HL-60 (cell line): ENCODE measurements around the gene ARHGEF11.

ENCODE experiments used
- DNase-seq, 2 experiments: peaks; one replicate each; pipeline ENCODE4 v3.0.0-alpha.2; 2010 to 2020; ENCODE audit warnings: low read depth in 1 of 2, low spot score in 1 of 2
- H3K27ac ChIP-seq: fragments of 250-450 bp; sonication (Bioruptor Pico); replicated peaks from 2 replicates; pipeline ENCODE4 v1.5.1; 2020; ENCODE audit warnings: mild to moderate bottlenecking, moderate library complexity
- H3K27me3 ChIP-seq: fragments of 250-450 bp; sonication (Bioruptor Pico); 2 replicates; pipeline ENCODE4 v1.5.1; 2021; ENCODE audit warnings: mild to moderate bottlenecking, moderate library complexity; ENCODE audit not compliant: insufficient read depth, poor library complexity, severe bottlenecking
- H3K4me3 ChIP-seq: replicated peaks from 2 replicates; pipeline ENCODE4 v1.5.1; 2011; ENCODE audit warnings: mild to moderate bottlenecking, control low read depth, low read length; ENCODE audit not compliant: insufficient read depth
- GABPA ChIP-seq: IDR thresholded peaks from 2 replicates; pipeline ENCODE4 v1.6.1; 2012; ENCODE audit warnings: low read depth
- POLR2AphosphoS5 ChIP-seq: IDR thresholded peaks from 2 replicates; pipeline ENCODE4 v1.6.1; 2012; ENCODE audit warnings: low read depth
- SPI1 ChIP-seq: IDR thresholded peaks from 2 replicates; pipeline ENCODE4 v1.6.1; 2012; ENCODE audit warnings: low read depth, mild to moderate bottlenecking, borderline replicate concordance
- TF ChIP-seq, protein P1 (sequence below): IDR thresholded peaks from one replicate; pipeline ENCODE4 v1.5.1; 2011; ENCODE audit warnings: low read length, control low read depth, inconsistent platforms; ENCODE audit not compliant: insufficient read depth
- TF ChIP-seq, protein P2 (sequence below): IDR thresholded peaks from 2 replicates; pipeline ENCODE4 v1.6.1; 2012; ENCODE audit warnings: low read depth; ENCODE audit not compliant: insufficient replicate concordance

ARHGEF11 gene

DNA sequence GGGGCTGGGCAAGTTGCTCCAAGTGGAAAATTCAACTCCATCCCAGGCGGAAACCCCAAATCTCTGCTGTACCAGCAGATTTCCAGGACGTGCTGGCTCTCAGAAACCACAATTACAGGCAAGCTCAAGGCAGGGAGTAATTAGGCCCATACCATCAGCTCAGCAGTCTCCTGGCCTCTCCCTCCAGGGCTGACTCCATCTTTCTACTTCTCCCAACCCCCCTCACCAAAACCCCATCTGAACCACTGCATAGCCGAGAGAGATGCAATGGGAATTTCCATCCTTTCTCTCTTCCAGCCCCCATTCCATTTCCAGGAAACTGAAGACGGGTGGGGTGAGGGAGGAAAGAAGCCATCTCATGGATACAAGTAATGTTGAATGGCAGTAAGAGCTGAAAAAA lies 41.2 kb downstream of the ARHGEF11 start:
- Histone ChIP-seq H3K27me3 (no peaks in the 10 kb centered on the region), H3K27ac (no peak overlapping the region), H3K4me3 (no peak overlapping the region)
- TF ChIP-seq, protein P1, sequence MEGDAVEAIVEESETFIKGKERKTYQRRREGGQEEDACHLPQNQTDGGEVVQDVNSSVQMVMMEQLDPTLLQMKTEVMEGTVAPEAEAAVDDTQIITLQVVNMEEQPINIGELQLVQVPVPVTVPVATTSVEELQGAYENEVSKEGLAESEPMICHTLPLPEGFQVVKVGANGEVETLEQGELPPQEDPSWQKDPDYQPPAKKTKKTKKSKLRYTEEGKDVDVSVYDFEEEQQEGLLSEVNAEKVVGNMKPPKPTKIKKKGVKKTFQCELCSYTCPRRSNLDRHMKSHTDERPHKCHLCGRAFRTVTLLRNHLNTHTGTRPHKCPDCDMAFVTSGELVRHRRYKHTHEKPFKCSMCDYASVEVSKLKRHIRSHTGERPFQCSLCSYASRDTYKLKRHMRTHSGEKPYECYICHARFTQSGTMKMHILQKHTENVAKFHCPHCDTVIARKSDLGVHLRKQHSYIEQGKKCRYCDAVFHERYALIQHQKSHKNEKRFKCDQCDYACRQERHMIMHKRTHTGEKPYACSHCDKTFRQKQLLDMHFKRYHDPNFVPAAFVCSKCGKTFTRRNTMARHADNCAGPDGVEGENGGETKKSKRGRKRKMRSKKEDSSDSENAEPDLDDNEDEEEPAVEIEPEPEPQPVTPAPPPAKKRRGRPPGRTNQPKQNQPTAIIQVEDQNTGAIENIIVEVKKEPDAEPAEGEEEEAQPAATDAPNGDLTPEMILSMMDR, result no peak
- TF ChIP-seq SPI1, result no peak
- TF ChIP-seq GABPA, result no peak
- TF ChIP-seq, protein P2, sequence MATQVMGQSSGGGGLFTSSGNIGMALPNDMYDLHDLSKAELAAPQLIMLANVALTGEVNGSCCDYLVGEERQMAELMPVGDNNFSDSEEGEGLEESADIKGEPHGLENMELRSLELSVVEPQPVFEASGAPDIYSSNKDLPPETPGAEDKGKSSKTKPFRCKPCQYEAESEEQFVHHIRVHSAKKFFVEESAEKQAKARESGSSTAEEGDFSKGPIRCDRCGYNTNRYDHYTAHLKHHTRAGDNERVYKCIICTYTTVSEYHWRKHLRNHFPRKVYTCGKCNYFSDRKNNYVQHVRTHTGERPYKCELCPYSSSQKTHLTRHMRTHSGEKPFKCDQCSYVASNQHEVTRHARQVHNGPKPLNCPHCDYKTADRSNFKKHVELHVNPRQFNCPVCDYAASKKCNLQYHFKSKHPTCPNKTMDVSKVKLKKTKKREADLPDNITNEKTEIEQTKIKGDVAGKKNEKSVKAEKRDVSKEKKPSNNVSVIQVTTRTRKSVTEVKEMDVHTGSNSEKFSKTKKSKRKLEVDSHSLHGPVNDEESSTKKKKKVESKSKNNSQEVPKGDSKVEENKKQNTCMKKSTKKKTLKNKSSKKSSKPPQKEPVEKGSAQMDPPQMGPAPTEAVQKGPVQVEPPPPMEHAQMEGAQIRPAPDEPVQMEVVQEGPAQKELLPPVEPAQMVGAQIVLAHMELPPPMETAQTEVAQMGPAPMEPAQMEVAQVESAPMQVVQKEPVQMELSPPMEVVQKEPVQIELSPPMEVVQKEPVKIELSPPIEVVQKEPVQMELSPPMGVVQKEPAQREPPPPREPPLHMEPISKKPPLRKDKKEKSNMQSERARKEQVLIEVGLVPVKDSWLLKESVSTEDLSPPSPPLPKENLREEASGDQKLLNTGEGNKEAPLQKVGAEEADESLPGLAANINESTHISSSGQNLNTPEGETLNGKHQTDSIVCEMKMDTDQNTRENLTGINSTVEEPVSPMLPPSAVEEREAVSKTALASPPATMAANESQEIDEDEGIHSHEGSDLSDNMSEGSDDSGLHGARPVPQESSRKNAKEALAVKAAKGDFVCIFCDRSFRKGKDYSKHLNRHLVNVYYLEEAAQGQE, result no peak
- no peak for TF ChIP-seq POLR2AphosphoS5
- DNase-seq, result no peak

DNA sequence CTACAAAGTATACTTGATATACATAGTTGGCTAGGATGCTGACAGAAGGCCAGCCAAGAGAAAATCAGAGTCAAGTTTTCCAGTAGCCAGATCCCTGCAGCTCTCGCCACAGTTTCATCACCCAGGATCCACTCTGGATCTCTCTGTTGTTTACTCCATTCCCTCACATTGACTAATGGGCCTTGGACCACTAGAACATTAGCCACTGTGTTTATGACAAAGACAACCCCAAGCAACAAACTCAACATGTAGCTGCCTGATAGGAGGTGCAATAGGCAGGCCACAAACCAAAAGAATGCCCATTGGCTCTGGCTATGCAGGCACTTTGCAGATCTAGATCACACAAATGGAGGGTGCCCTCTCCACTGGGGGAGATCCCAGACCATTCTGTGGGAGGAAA lies 44.2 kb downstream of the ARHGEF11 start:
- Histone ChIP-seq H3K27me3 (no peaks in the 10 kb centered on the region), H3K27ac (no peak overlapping the region), H3K4me3 (no peak overlapping the region)
- TF ChIP-seq, protein P2, result no peak
- TF ChIP-seq, protein P1, result no peak
- TF ChIP-seq POLR2AphosphoS5, result no peak
- TF ChIP-seq SPI1, result no peak
- DNase-seq, result no peak

DNA sequence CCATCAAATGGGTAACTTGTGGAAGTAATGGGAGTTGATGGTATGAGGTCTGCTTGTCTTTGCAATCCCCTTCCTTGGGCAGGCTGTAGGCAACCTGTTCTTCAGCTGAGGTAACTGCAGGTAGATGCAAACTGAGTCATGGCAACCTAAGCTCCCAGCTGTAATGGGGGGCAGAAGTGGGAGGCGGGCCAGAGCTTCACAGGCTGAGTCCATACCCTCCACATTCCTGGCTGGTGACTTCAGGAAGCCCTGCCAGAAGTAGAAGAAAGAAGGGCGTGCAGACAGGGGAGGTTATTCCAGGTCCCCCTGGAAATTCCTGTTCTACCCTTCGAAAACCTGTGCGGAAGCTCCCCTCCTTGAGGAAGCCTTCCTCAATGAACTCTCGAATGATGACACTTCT lies 44.9 kb downstream of the ARHGEF11 start:
- Histone ChIP-seq H3K27me3 (no peaks in the 10 kb centered on the region), H3K27ac (no peak overlapping the region), H3K4me3 (no peak overlapping the region)
- no peak for DNase-seq
- TF ChIP-seq SPI1, result no peak
- TF ChIP-seq, protein P1, result no peak
- TF ChIP-seq GABPA, result no peak
- TF ChIP-seq, protein P2, result no peak
- no peak for TF ChIP-seq POLR2AphosphoS5
